Neuronal stem cell (in vitro differentiated cells): Measurements from ENCODE around the gene KIAA1549.
"Not testable (repeated sequence)": the region's sequence is repeated elsewhere in the genome, so short reads cannot be mapped to it uniquely, and the experiment has no call there.

Experiments used
- DNase-seq: peaks from one replicate; pipeline ENCODE4 v3.0.0-alpha.2; 2013; ENCODE audit warnings: low spot score
- H2AFZ ChIP-seq: one replicate; pipeline ENCODE4 v1.6.1; 2013; ENCODE audit warnings: mild to moderate bottlenecking, low read length, inconsistent platforms
- H2AK5ac ChIP-seq: 2 replicates; pipeline ENCODE4 v1.6.1; 2013; ENCODE audit warnings: low read depth, mild to moderate bottlenecking, inconsistent platforms, low read length, moderate library complexity, mixed read lengths
- H2BK120ac ChIP-seq: 2 replicates; pipeline ENCODE4 v1.6.1; 2013; ENCODE audit warnings: low read depth, mild to moderate bottlenecking, inconsistent platforms, low read length, moderate library complexity, mixed read lengths
- H2BK12ac ChIP-seq: one replicate; pipeline ENCODE4 v1.6.1; 2013; ENCODE audit warnings: low read length, inconsistent platforms
- H2BK15ac ChIP-seq: 2 replicates; pipeline ENCODE4 v1.6.1; 2013; ENCODE audit warnings: mild to moderate bottlenecking, low read length, inconsistent platforms, mixed read lengths
- H2BK5ac ChIP-seq: one replicate; pipeline ENCODE4 v1.6.1; 2013; ENCODE audit warnings: inconsistent platforms, mild to moderate bottlenecking, low read length, moderate library complexity
- H3K14ac ChIP-seq: one replicate; pipeline ENCODE4 v1.6.1; 2013; ENCODE audit warnings: low read length, inconsistent platforms
- H3K18ac ChIP-seq: 2 replicates; pipeline ENCODE4 v1.6.1; 2013; ENCODE audit warnings: low read length, inconsistent platforms
- H3K23ac ChIP-seq: 2 replicates; pipeline ENCODE4 v1.6.1; 2013; ENCODE audit warnings: low read depth, mild to moderate bottlenecking, mixed read lengths, low read length, inconsistent platforms; ENCODE audit not compliant: poor library complexity
- H3K27ac ChIP-seq: replicated peaks from 3 replicates; pipeline ENCODE4 v1.5.1; 2013; ENCODE audit warnings: low read length, inconsistent platforms
- H3K27me3 ChIP-seq, 3 experiments: 2 replicates each; pipeline ENCODE4 v1.6.1; 2013; ENCODE audit warnings: low read length in 3 of 3, mild to moderate bottlenecking in 2 of 3, inconsistent platforms in 1 of 3, low read depth in 1 of 3, mixed read lengths in 1 of 3, moderate library complexity in 1 of 3; ENCODE audit not compliant: control insufficient read depth in 3 of 3, insufficient read depth in 3 of 3
- H3K36me3 ChIP-seq, 2 donors: replicated peaks in 1 of 2; 2 replicates each; pipeline ENCODE4 v1.6.1; 2013; ENCODE audit warnings: low read length in 2 of 2; ENCODE audit not compliant: control insufficient read depth in 2 of 2, insufficient read depth in 2 of 2
- H3K4ac ChIP-seq: 2 replicates; pipeline ENCODE4 v1.6.1; 2013; ENCODE audit warnings: inconsistent platforms, mild to moderate bottlenecking, low read length, moderate library complexity
- H3K4me1 ChIP-seq, 2 donors: 1 replicate in 1 of 2; 2 replicates in 1 of 2; pipeline ENCODE4 v1.6.1; 2013; ENCODE audit warnings: low read length in 2 of 2, low read depth in 1 of 2; ENCODE audit not compliant: control insufficient read depth in 2 of 2, insufficient read depth in 1 of 2
- H3K4me2 ChIP-seq: one replicate; pipeline ENCODE4 v1.6.1; 2013; ENCODE audit warnings: mild to moderate bottlenecking, low read length, inconsistent platforms; ENCODE audit not compliant: insufficient read depth, poor library complexity, severe bottlenecking
- H3K4me3 ChIP-seq, 2 donors: 2 replicates each; pipeline ENCODE4 v1.5.1; 2013; ENCODE audit warnings: low read length in 2 of 2, mild to moderate bottlenecking in 2 of 2, inconsistent platforms in 1 of 2, moderate library complexity in 1 of 2
- H3K79me1 ChIP-seq: one replicate; pipeline ENCODE4 v1.6.1; 2013; ENCODE audit warnings: low read depth, mild to moderate bottlenecking, inconsistent platforms, low read length, moderate library complexity
- H3K9ac ChIP-seq: one replicate; pipeline ENCODE4 v1.6.1; 2013; ENCODE audit warnings: mild to moderate bottlenecking, low read depth, low read length, inconsistent platforms; ENCODE audit not compliant: poor library complexity
- H3K9me3 ChIP-seq, 2 donors: replicated peaks in 1 of 2; 2 replicates each; pipeline versions ENCODE3 to v1.6.1; 2013; ENCODE audit warnings: low read length in 2 of 2, mild to moderate bottlenecking in 2 of 2, inconsistent platforms in 1 of 2, low read depth in 1 of 2, mixed read lengths in 1 of 2, moderate library complexity in 1 of 2; ENCODE audit not compliant: control insufficient read depth in 2 of 2, insufficient read depth in 1 of 2
- H4K8ac ChIP-seq: one replicate; pipeline ENCODE4 v1.6.1; 2013; ENCODE audit warnings: low read depth, mild to moderate bottlenecking, inconsistent platforms, low read length, moderate library complexity
- H4K91ac ChIP-seq: one replicate; pipeline ENCODE4 v1.6.1; 2013; ENCODE audit warnings: low read length, low read depth, mild to moderate bottlenecking, inconsistent platforms; ENCODE audit not compliant: poor library complexity
- WGBS, 2 donors: extraction: QIAGEN DNeasy Blood & Tissue Kit; methylation state at CpG; one replicate each; pipeline ENCODE4 v1.1.7; 2013; ENCODE audit warnings: missing lambda C conversion rate in 2 of 2, mixed read lengths in 1 of 2; ENCODE audit not compliant: insufficient read length in 2 of 2, insufficient replicate concordance in 1 of 2; ENCODE audit errors: extremely low coverage in 2 of 2; 5-methylcytosine and 5-hydroxymethylcytosine counted together

KIAA1549 gene

DNA sequence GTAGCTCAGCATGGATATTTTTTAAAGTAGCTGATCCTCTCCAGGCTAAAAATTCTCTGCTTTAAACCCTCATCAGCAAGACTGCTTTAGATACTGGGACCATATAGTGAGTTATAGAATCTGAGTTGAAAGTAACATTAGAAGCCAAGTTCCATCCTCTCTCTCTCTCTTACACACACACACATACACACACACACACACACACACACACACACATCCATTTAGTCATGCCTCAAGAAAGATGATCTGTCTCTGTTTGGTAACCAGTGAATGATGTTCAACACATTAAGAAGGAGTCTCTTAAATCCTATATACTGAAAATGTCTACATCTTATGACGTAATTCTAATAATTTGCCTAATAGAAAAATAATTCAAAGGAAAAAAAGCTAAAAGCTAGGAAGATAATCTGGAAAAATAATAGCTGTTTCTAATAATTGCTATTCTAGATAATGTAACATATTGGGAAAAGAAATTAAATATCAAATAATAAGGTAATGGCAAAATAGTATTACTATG, 166.3 kb downstream of the KIAA1549 start:
- H3K4me2 ChIP-seq, result no peak overlapping the region
- H2BK120ac ChIP-seq, result no peak overlapping the region
- H3K36me3 ChIP-seq, result no peaks in the 10 kb centered on the region
- no peak overlapping the region for H2BK15ac ChIP-seq
- WGBS, 2 donors, result no CpG with 5 or more reads among the region's 1 CpG
- H2BK12ac ChIP-seq, result no peak overlapping the region
- H4K91ac ChIP-seq, result no peak overlapping the region
- peaks cover 0 to 2% of the 10 kb centered on the region in 2 donors for H3K4me1 ChIP-seq
- H3K4me3 ChIP-seq, result no peak overlapping the region
- no peak overlapping the region for H4K8ac ChIP-seq
- H3K27ac ChIP-seq, result no peak overlapping the region
- H3K4ac ChIP-seq, result no peak overlapping the region
- H2AFZ ChIP-seq, result no peak overlapping the region
- peaks cover 2% of the 10 kb centered on the region for H3K79me1 ChIP-seq
- no peak overlapping the region for H3K23ac ChIP-seq
- no peak overlapping the region for H2BK5ac ChIP-seq
- H3K14ac ChIP-seq, result no peak overlapping the region
- H2AK5ac ChIP-seq, result no peak overlapping the region
- no peak overlapping the region for H3K18ac ChIP-seq
- H3K27me3 ChIP-seq, result no peaks in the 10 kb centered on the region
- DNase-seq, result no peak
- no peaks in the 10 kb centered on the region for H3K9me3 ChIP-seq
- H3K9ac ChIP-seq, result no peak overlapping the region

DNA sequence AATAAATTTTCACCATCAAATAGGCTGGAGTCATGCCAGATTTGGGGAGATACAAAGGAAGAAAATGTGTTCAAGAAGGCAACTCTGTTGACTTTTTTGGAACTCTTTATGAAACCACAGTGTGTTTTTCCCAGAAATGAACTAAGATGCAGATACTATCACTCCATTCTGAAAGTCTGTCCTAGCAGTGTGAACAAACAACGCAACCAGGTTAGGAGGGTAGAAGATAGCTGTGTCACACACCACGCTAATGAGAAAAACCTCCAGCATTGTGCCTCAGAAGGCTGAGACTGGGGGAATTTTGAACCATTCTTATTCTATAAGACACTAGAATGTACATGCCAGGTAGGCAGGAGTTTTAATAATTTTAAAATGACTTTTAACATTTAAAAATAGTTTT, 167.2 kb downstream of the KIAA1549 start:
- DNase-seq, result no peak
- H3K4me3 ChIP-seq, result no peak overlapping the region
- H3K14ac ChIP-seq, result no peak overlapping the region
- no peak overlapping the region for H3K23ac ChIP-seq
- H2BK15ac ChIP-seq, result no peak overlapping the region
- H4K91ac ChIP-seq, result no peak overlapping the region
- H3K4ac ChIP-seq, result no peak overlapping the region
- no peak overlapping the region for H2AFZ ChIP-seq
- H3K36me3 ChIP-seq, result no peaks in the 10 kb centered on the region
- peaks cover 0 to 2% of the 10 kb centered on the region in 2 donors for H3K4me1 ChIP-seq
- no peak overlapping the region for H4K8ac ChIP-seq
- H2BK120ac ChIP-seq, result no peak overlapping the region
- no peaks in the 10 kb centered on the region for H3K27me3 ChIP-seq
- no peak overlapping the region for H3K9ac ChIP-seq
- H3K9me3 ChIP-seq, result no peaks in the 10 kb centered on the region
- H2BK12ac ChIP-seq, result no peak overlapping the region
- no peak overlapping the region for H3K27ac ChIP-seq
- H3K4me2 ChIP-seq, result no peak overlapping the region
- H2AK5ac ChIP-seq, result no peak overlapping the region
- H3K18ac ChIP-seq, result no peak overlapping the region
- WGBS, 2 donors, result no CpG with 5 or more reads among the region's 2 CpGs
- H2BK5ac ChIP-seq, result no peak overlapping the region
- H3K79me1 ChIP-seq, result peaks cover 2% of the 10 kb centered on the region

DNA sequence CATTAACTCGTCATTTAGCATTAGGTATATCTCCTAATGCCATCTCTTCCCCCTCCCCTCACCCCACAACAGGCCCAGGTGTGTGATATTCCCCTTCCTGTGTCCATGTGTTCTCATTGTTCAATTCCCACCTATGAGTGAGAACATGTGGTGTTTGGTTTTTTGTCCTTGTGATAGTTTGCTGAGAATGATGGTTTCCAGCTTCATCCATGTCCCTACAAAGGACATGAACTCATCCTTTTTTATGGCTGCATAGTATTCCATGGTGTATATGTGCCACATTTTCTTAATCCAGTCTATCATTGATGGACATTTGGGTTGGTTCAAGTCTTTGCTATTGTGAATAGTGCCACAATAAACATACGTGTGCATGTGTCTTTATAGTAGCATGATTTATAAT, 169.9 kb downstream of the KIAA1549 start:
- H3K9ac ChIP-seq, H3K27ac ChIP-seq, H3K27me3 ChIP-seq, H3K4me2 ChIP-seq, H3K18ac ChIP-seq, H3K14ac ChIP-seq, H4K8ac ChIP-seq, H4K91ac ChIP-seq, H2BK120ac ChIP-seq, H3K4me1 ChIP-seq, H2AFZ ChIP-seq, H3K79me1 ChIP-seq, DNase-seq, H3K9me3 ChIP-seq, H2BK15ac ChIP-seq, H2BK5ac ChIP-seq, H3K23ac ChIP-seq, H3K36me3 ChIP-seq, H3K4ac ChIP-seq, H2BK12ac ChIP-seq, H3K4me3 ChIP-seq, H2AK5ac ChIP-seq: not testable (repeated sequence)
- WGBS, 2 donors, result no CpG with 5 or more reads among the region's 2 CpGs

DNA sequence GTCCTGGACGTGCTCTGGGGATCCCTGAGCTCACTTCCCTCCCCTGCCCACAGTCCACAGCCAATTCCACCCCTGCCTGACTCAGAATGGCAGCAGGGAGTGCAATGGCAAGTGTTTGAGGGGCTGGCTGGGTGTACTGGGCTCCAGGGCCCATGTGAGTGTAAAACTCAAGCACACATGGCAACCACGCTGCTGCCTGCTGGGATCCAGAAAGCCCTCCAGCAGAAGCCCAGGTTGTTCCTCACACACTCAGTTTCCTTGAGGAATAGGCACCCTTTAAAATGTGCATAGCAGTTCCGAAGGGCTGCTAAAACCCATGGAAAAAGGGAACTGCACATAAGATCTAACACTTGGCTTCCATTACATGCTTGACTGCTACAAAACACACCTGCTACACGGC, 171.8 kb downstream of the KIAA1549 start:
- Histone ChIP-seq H3K9me3 (no peaks in the 10 kb centered on the region), H3K27ac (no peak overlapping the region), H2BK5ac (no peak overlapping the region), H2BK12ac (no peak overlapping the region), H4K8ac (no peak overlapping the region), H3K4me3 (no peak overlapping the region), H3K14ac (no peak overlapping the region), H2BK15ac (no peak overlapping the region), H4K91ac (no peak overlapping the region), H2AK5ac (peak overlapping the region; percentile 20), H3K9ac (no peak overlapping the region), H2AFZ (no peak overlapping the region), H3K4ac (no peak overlapping the region), H3K23ac (no peak overlapping the region), H2BK120ac (no peak overlapping the region), H3K4me1 (peaks cover 0 to 1% of the 10 kb centered on the region in 2 donors), H3K4me2 (no peak overlapping the region), H3K79me1 (peaks cover 2% of the 10 kb centered on the region), H3K18ac (peak overlapping the region; percentile 67), H3K36me3 (no peaks in the 10 kb centered on the region), H3K27me3 (no peaks in the 10 kb centered on the region)
- DNase-seq, result no peak
- no CpG with 5 or more reads among the region's 4 CpGs for WGBS, 2 donors
